GM12801 (cell line): ENCODE measurements around the gene NUF2.

Experiments used
- TF ChIP-seq, protein P1 (sequence below): IDR thresholded peaks from one replicate; pipeline ENCODE4 v1.5.1; 2011; ENCODE audit warnings: control low read depth; ENCODE audit not compliant: insufficient read length; ENCODE audit errors: extremely low read depth

NUF2 gene

DNA sequence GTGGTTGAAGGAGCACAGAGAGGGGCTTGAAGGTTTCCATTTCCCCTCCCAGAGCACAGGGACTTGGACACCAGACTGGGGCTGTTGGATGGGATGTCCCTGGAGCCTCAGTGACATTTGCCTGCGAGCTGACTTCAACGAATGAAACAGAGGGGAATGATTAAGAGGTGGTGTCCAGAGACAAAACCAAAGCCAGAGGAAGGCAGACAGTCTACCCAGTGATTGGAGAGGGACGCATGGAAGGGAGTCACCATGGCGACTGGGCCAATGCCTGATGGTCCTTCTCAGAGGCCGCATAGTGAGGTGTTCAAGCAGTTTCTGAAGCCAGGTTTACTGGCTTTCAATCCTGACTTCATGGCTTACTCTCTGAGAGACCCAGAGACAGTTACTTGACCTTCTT is 77.2 kb downstream of the NUF2 start:
- TF ChIP-seq, protein P1, sequence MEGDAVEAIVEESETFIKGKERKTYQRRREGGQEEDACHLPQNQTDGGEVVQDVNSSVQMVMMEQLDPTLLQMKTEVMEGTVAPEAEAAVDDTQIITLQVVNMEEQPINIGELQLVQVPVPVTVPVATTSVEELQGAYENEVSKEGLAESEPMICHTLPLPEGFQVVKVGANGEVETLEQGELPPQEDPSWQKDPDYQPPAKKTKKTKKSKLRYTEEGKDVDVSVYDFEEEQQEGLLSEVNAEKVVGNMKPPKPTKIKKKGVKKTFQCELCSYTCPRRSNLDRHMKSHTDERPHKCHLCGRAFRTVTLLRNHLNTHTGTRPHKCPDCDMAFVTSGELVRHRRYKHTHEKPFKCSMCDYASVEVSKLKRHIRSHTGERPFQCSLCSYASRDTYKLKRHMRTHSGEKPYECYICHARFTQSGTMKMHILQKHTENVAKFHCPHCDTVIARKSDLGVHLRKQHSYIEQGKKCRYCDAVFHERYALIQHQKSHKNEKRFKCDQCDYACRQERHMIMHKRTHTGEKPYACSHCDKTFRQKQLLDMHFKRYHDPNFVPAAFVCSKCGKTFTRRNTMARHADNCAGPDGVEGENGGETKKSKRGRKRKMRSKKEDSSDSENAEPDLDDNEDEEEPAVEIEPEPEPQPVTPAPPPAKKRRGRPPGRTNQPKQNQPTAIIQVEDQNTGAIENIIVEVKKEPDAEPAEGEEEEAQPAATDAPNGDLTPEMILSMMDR, result no peak

DNA sequence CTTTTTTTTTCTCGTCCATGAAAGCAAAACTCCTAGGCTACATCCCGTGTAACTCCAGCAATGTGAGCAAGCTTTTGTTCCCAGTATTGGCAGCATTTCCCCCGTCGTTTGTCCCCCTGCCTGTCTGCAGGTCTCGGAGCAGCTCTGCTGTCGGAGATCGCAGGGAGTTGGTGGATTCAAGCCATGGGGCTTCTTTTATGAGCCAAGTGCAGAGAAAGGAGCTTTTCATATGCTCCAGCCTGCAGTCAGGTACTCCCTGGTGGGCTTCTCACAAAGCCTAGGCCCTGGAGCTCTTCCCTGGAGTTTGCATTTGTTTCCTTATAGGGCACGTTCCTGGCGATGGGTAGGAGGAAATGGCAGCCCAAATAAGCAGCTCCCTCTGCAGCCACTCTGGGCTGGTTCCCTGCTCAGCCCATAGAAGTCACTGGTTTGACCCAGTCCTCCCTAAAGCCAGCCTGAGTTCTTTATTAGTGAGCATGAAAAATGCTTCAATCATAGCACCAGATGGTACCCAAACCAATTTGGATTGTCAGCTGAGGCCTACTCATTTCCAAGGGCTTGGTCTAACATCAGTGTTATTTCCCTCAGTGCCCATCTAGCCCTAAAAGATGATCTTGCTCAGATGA is 78.3 kb downstream of the NUF2 start:
- TF ChIP-seq, protein P1, result no peak

GRCh38 chr1:163401211-163401610 is 79.5 kb downstream of the NUF2 start:
- TF ChIP-seq, protein P1, result no peak
